SU-DHL-6 (cell line): Measurements from ENCODE around the gene RGS3.

Experiments
- H2AFZ ChIP-seq: fragments of 200-600 bp; sonication (generic); 2 replicates; pipeline ENCODE4 v1.6.1; 2014; ENCODE audit warnings: low read depth, mild to moderate bottlenecking, moderate library complexity, mixed read lengths, antibody characterized with exemption, low read length; ENCODE audit not compliant: severe bottlenecking
- H3F3A ChIP-seq: fragments of 200-600 bp; shearing (Covaris generic); 2 replicates; pipeline ENCODE4 v1.6.0; 2016; ENCODE audit warnings: antibody characterized with exemption, mild to moderate bottlenecking; ENCODE audit not compliant: insufficient read depth
- H3K27ac ChIP-seq: fragments of 200-600 bp; sonication (generic); 2 replicates; pipeline ENCODE4 v1.5.1; 2016; ENCODE audit warnings: low read depth, mild to moderate bottlenecking, low read length, moderate library complexity, mixed read lengths
- H3K27me3 ChIP-seq: fragments of 200-600 bp; sonication (generic), shearing (Covaris generic); 2 replicates; pipeline ENCODE4 v1.6.0; 2014; ENCODE audit warnings: mild to moderate bottlenecking, low read length
- H3K36me3 ChIP-seq: fragments of 200-600 bp; sonication (generic); 2 replicates; pipeline ENCODE4 v1.6.1; 2014; ENCODE audit warnings: mild to moderate bottlenecking, low read length, mixed read lengths
- H3K4me2 ChIP-seq: fragments of 300-600, 200-600 bp; shearing (Covaris generic), sonication (generic); 2 replicates; pipeline ENCODE4 v1.6.0; 2014; ENCODE audit warnings: low read length, low read depth, mild to moderate bottlenecking; ENCODE audit not compliant: poor library complexity, severe bottlenecking
- H3K4me3 ChIP-seq: fragments of 200-600 bp; sonication (generic); 2 replicates; pipeline ENCODE4 v1.5.1; 2014; ENCODE audit warnings: antibody characterized with exemption, low read length, mild to moderate bottlenecking, mixed read lengths; ENCODE audit not compliant: insufficient read depth, poor library complexity, severe bottlenecking
- H3K79me2 ChIP-seq: fragments of 200-600 bp; sonication (generic); 2 replicates; pipeline ENCODE4 v1.6.1; 2014; ENCODE audit warnings: mild to moderate bottlenecking, low read length, moderate library complexity; ENCODE audit not compliant: insufficient read depth
- H3K9ac ChIP-seq: fragments of 200-600 bp; sonication (generic); 2 replicates; pipeline ENCODE4 v1.7.0; 2014; ENCODE audit warnings: mild to moderate bottlenecking, low read length
- H3K9me2 ChIP-seq: fragments of 200-600 bp; sonication (generic); replicated peaks from 2 replicates; pipeline ENCODE4 v1.6.1; 2014; ENCODE audit warnings: low read length; ENCODE audit not compliant: insufficient read depth
- H3K9me3 ChIP-seq: fragments of 200-600 bp; sonication (generic); 2 replicates; pipeline ENCODE4 v1.6.1; 2014; ENCODE audit warnings: low read length, mixed read lengths; ENCODE audit not compliant: insufficient read depth
- H4K20me1 ChIP-seq: fragments of 200-600 bp; sonication (generic); 2 replicates; pipeline ENCODE4 v1.6.1; 2014; ENCODE audit warnings: low read depth, mild to moderate bottlenecking, antibody characterized with exemption, low read length, moderate library complexity, mixed read lengths
- CTCF ChIP-seq: fragments of 200-600 bp; sonication (generic); IDR thresholded peaks from one replicate; pipeline ENCODE4 v1.5.1; 2017; ENCODE audit warnings: antibody characterized with exemption, mild to moderate bottlenecking, low read length, moderate library complexity; ENCODE audit not compliant: insufficient read depth, poor library complexity, severe bottlenecking
- EZH2phosphoT487 ChIP-seq: fragments of 200-600 bp; sonication (generic), shearing (Covaris generic); conservative IDR thresholded peaks from 2 replicates; pipeline ENCODE4 v1.6.1; 2018; ENCODE audit warnings: mild to moderate bottlenecking, antibody characterized with exemption, low read length, moderate library complexity, mixed read lengths

Gene RGS3

GRCh38 chr9:113536483-113537228 lies 73.1 kb downstream of the RGS3 start:
- Histone ChIP-seq H3K4me2 (no peak overlapping the region), H3K4me3 (no peak overlapping the region), H3K9ac (no peak overlapping the region), H4K20me1 (no peaks in the 10 kb centered on the region), H3K36me3 (no peaks in the 10 kb centered on the region), H3F3A (no peaks in the 10 kb centered on the region), H2AFZ (no peak overlapping the region), H3K9me3 (no peaks in the 10 kb centered on the region), H3K27ac (no peak overlapping the region), H3K9me2 (no peaks in the 10 kb centered on the region), H3K79me2 (no peaks in the 10 kb centered on the region), H3K27me3 (no peaks in the 10 kb centered on the region)
- TF ChIP-seq EZH2phosphoT487 = no peak
- TF ChIP-seq CTCF = no peak

GRCh38 chr9:113537229-113537810 lies 73.8 kb downstream of the RGS3 start:
- Histone ChIP-seq H3K79me2 (no peaks in the 10 kb centered on the region), H3K4me2 (no peak overlapping the region), H3K9ac (no peak overlapping the region)

GRCh38 chr9:113538131-113538530 lies 74.6 kb downstream of the RGS3 start:
- Histone ChIP-seq H3K36me3 (no peaks in the 10 kb centered on the region), H3K4me2 (no peak overlapping the region), H3K79me2 (no peaks in the 10 kb centered on the region), H2AFZ (no peak overlapping the region), H3K9me2 (no peaks in the 10 kb centered on the region), H3K4me3 (no peak overlapping the region), H3F3A (no peaks in the 10 kb centered on the region), H4K20me1 (no peaks in the 10 kb centered on the region), H3K9ac (no peak overlapping the region), H3K27me3 (no peaks in the 10 kb centered on the region), H3K27ac (no peak overlapping the region), H3K9me3 (no peaks in the 10 kb centered on the region)
- no peak for TF ChIP-seq CTCF
- no peak for TF ChIP-seq EZH2phosphoT487

More at GRCh38 chr9:113537229-113537810, 73.8 kb downstream of the RGS3 start:
- no peaks in the 10 kb centered on the region for H3K36me3 ChIP-seq
- H3K27ac ChIP-seq = no peak overlapping the region
- no peak overlapping the region for H3K4me3 ChIP-seq
- TF ChIP-seq EZH2phosphoT487 (no peak), CTCF (no peak)
- H2AFZ ChIP-seq = no peak overlapping the region
- no peaks in the 10 kb centered on the region for H3K27me3 ChIP-seq
- no peaks in the 10 kb centered on the region for H3F3A ChIP-seq
- H4K20me1 ChIP-seq = no peaks in the 10 kb centered on the region
- no peaks in the 10 kb centered on the region for H3K9me2 ChIP-seq
- H3K9me3 ChIP-seq = no peaks in the 10 kb centered on the region
